Astrocyte (in vitro differentiated cells and primary cell): ENCODE measurements around the gene SNW1. TPM values are rescaled to one million over a fixed set of nuclear protein-coding genes. Genes with fewer than 3 reads are reported as not detected.

Experiments used
- DNase-seq: peaks from one replicate; pipeline ENCODE4 v3.0.0-alpha.2; 2010; ENCODE audit warnings: low read depth
- FAIRE-seq: peaks from 2 replicates; lab custom pipeline; 2011; peaks lifted over from hg19 to GRCh38; lab: Jason Lieb, UNC
- H2AFZ ChIP-seq: 2 replicates; pipeline ENCODE4 v1.6.0; 2012; ENCODE audit warnings: low read depth, low read length, inconsistent platforms
- H3K27ac ChIP-seq: 2 replicates; pipeline ENCODE4 v1.5.1; 2011; ENCODE audit warnings: low read depth, low read length, inconsistent platforms
- H3K27me3 ChIP-seq: 2 replicates; pipeline ENCODE4 v1.6.0; 2011; ENCODE audit warnings: low read length, inconsistent platforms; ENCODE audit not compliant: insufficient read depth
- H3K36me3 ChIP-seq: 2 replicates; pipeline ENCODE4 v1.5.1; 2011; ENCODE audit warnings: low read length, inconsistent platforms; ENCODE audit not compliant: insufficient read depth
- H3K4me1 ChIP-seq: 2 replicates; pipeline ENCODE4 v1.5.1; 2011; ENCODE audit warnings: low read length, inconsistent platforms; ENCODE audit not compliant: insufficient read depth
- H3K4me2 ChIP-seq: 2 replicates; pipeline ENCODE4 v1.6.0; 2012; ENCODE audit warnings: low read length, inconsistent platforms
- H3K4me3 ChIP-seq: 2 replicates; pipeline ENCODE4 v1.5.1; 2011; ENCODE audit warnings: low read depth, mild to moderate bottlenecking, low read length, inconsistent platforms; ENCODE audit not compliant: insufficient read depth
- H3K79me2 ChIP-seq: 2 replicates; pipeline ENCODE4 v1.6.0; 2012; ENCODE audit warnings: mild to moderate bottlenecking, low read length, inconsistent platforms; ENCODE audit not compliant: insufficient read depth
- H3K9ac ChIP-seq: 2 replicates; pipeline ENCODE4 v1.6.0; 2012; ENCODE audit warnings: mild to moderate bottlenecking, low read length, inconsistent platforms
- H3K9me3 ChIP-seq: 2 replicates; pipeline ENCODE4 v1.5.1; 2012; ENCODE audit warnings: low read depth, mild to moderate bottlenecking, low read length, inconsistent platforms; ENCODE audit not compliant: insufficient read depth
- H4K20me1 ChIP-seq: 2 replicates; pipeline ENCODE4 v1.6.0; 2012; ENCODE audit warnings: low read length, inconsistent platforms; ENCODE audit not compliant: insufficient read depth
- H3K27ac Mint-ChIP-seq: one replicate; pipeline ENCODE4 v1.8.0; 2021; ENCODE audit warnings: mild to moderate bottlenecking, mixed read lengths; ENCODE audit not compliant: unreplicated experiment
- H3K27me3 Mint-ChIP-seq: one replicate; pipeline ENCODE4 v1.8.0; 2021; ENCODE audit warnings: low read depth, mixed read lengths; ENCODE audit not compliant: unreplicated experiment
- H3K36me3 Mint-ChIP-seq: one replicate; pipeline ENCODE4 v1.8.0; 2021; ENCODE audit warnings: low read depth, mixed read lengths; ENCODE audit not compliant: unreplicated experiment
- H3K4me1 Mint-ChIP-seq: one replicate; pipeline ENCODE4 v1.8.0; 2021; ENCODE audit warnings: low read depth, mixed read lengths; ENCODE audit not compliant: unreplicated experiment
- H3K4me3 Mint-ChIP-seq: one replicate; pipeline ENCODE4 v1.8.0; 2021; ENCODE audit warnings: mild to moderate bottlenecking, moderate library complexity, mixed read lengths; ENCODE audit not compliant: unreplicated experiment
- H3K9me3 Mint-ChIP-seq: one replicate; pipeline ENCODE4 v1.8.0; 2021; ENCODE audit warnings: mild to moderate bottlenecking, mixed read lengths; ENCODE audit not compliant: unreplicated experiment
- CTCF ChIP-seq: IDR thresholded peaks from 2 replicates; pipeline ENCODE4 v1.5.1; 2011; ENCODE audit warnings: low read depth, mild to moderate bottlenecking, inconsistent platforms, low read length, moderate library complexity; ENCODE audit not compliant: insufficient read depth
- EZH2 ChIP-seq: IDR thresholded peaks from 2 replicates; pipeline ENCODE4 v1.6.1; 2012; ENCODE audit warnings: mild to moderate bottlenecking, low read length, inconsistent platforms; ENCODE audit not compliant: insufficient read depth
- total RNA-seq: library from RNA; stranded (reverse); gene quantifications from 2 replicates; pipeline ENCODE4 v1.2.1, GENCODE V29; 2021

SNW1 gene
- total RNA-seq, 1 donor from 2014 or later = 72.9 TPM

GRCh38 chr14:77741438-77741837 is 19.5 kb downstream of the SNW1 start:
- Mint-ChIP-seq H3K27me3 (no peaks in the 10 kb centered on the region), H3K36me3 (peaks cover 5% of the 10 kb centered on the region), H3K9me3 (no peaks in the 10 kb centered on the region), H3K27ac (no peak overlapping the region), H3K4me1 (peaks cover 3% of the 10 kb centered on the region), H3K4me3 (no peak overlapping the region)
- Histone ChIP-seq H3K79me2 (peaks cover 27% of the 10 kb centered on the region), H3K27ac (no peak overlapping the region), H3K9ac (no peak overlapping the region), H3K4me2 (no peak overlapping the region), H3K4me1 (peaks cover 10% of the 10 kb centered on the region), H4K20me1 (peaks cover 28% of the 10 kb centered on the region), H2AFZ (no peak overlapping the region), H3K4me3 (no peak overlapping the region), H3K36me3 (peaks cover 24% of the 10 kb centered on the region), H3K27me3 (no peaks in the 10 kb centered on the region), H3K9me3 (no peaks in the 10 kb centered on the region)
- no peak for DNase-seq
- FAIRE-seq = no peak
- TF ChIP-seq EZH2 (no peak), CTCF (no peak)

DNA sequence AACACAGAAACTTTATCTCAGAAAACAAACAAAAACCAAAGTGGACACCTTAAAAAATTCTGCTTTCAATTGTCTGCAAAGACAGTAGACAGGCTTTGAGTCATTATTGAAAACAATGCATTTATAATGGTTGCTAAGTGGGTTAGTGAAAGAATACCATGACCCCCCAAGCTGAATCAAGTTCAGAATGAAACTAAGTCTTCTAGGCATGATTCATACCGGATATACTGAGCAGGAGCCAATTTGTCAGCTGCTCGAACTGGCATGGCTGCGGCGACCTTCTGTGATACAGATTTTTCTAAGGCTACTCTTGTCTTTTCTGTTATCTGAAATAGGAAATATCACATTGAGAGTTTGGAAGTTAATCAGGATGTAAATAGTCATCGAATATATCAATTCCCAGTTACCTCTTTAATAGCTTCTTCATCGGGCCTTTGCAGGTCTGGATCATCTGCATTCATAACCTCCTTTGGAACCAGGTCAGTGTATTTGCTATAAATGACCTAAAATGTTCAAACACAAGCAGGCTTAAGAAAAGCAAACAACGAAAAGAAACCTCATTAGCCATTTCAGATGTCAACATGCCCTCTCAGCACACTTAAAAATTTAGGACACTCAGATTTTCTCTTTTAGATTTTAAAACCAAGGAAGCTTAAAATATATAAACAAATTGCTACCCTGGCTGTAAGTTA is 22.3 kb downstream of the SNW1 start:
- peaks cover 29% of the 10 kb centered on the region for H3K36me3 ChIP-seq
- peaks cover 25% of the 10 kb centered on the region for H3K79me2 ChIP-seq
- Mint-ChIP-seq H3K4me3 (no peak overlapping the region), H3K4me1 (peaks cover 3% of the 10 kb centered on the region), H3K36me3 (peaks cover 5% of the 10 kb centered on the region), H3K27me3 (no peaks in the 10 kb centered on the region), H3K27ac (no peak overlapping the region), H3K9me3 (no peaks in the 10 kb centered on the region)
- peak; percentile 45 for FAIRE-seq
- H4K20me1 ChIP-seq = peaks cover 15% of the 10 kb centered on the region
- no peak overlapping the region for H2AFZ ChIP-seq
- no peak overlapping the region for H3K4me3 ChIP-seq
- peak overlapping the region; percentile 45 for H3K4me2 ChIP-seq
- H3K9ac ChIP-seq = peak overlapping the region; percentile 44
- peak; percentile 74 for DNase-seq
- no peaks in the 10 kb centered on the region for H3K27me3 ChIP-seq
- peak overlapping the region; percentile 76 for H3K27ac ChIP-seq
- H3K9me3 ChIP-seq = no peaks in the 10 kb centered on the region
- H3K4me1 ChIP-seq = peaks cover 10% of the 10 kb centered on the region
- TF ChIP-seq EZH2 = no peak
- no peak for TF ChIP-seq CTCF

GRCh38 chr14:77730976-77731497 is 29.9 kb downstream of the SNW1 start:
- Histone ChIP-seq H3K9ac (no peak overlapping the region), H3K4me1 (no peaks in the 10 kb centered on the region), H4K20me1 (peaks cover 8% of the 10 kb centered on the region), H3K27me3 (no peaks in the 10 kb centered on the region), H3K79me2 (peaks cover 8% of the 10 kb centered on the region), H3K4me2 (no peak overlapping the region), H3K27ac (no peak overlapping the region), H3K9me3 (no peaks in the 10 kb centered on the region), H3K4me3 (no peak overlapping the region), H3K36me3 (peaks cover 47% of the 10 kb centered on the region), H2AFZ (no peak overlapping the region)
- no peaks in the 10 kb centered on the region for H3K27me3 Mint-ChIP-seq
- no peak for DNase-seq
- H3K9me3 Mint-ChIP-seq = no peaks in the 10 kb centered on the region
- no peak for FAIRE-seq
- peaks cover 17% of the 10 kb centered on the region for H3K36me3 Mint-ChIP-seq
- no peak overlapping the region for H3K27ac Mint-ChIP-seq
- no peak for TF ChIP-seq CTCF
- TF ChIP-seq EZH2 = no peak
- H3K4me1 Mint-ChIP-seq = no peaks in the 10 kb centered on the region
- no peak overlapping the region for H3K4me3 Mint-ChIP-seq
